Activated naive CD8-positive, alpha-beta T cell treated with anti-CD3 and anti-CD28 coated beads, Interleukin-2, amount 10 ng/mL, durations not matched to agents 7 days and 5 days (primary cell): ENCODE results near the gene ROBO1. TPM values are rescaled to one million over a fixed set of nuclear protein-coding genes. Genes with fewer than 3 reads are reported as not detected.
"Not testable (repeated sequence)": the region's sequence is repeated elsewhere in the genome, so short reads cannot be mapped to it uniquely, and the experiment has no call there.

Experiments
- ATAC-seq: fragments of 150-1000 bp; cut with Tn5 transposase; one replicate; pipeline ENCODE4 v1.10.0; 2021; ENCODE audit warnings: low read depth, moderate library complexity
- POLR2A ChIA-PET: fragments of 350-600 bp; sonication (Branson Sonifier 250); formaldehyde crosslinking; loops from one replicate; lab custom pipeline; 2021; ENCODE audit warnings: antibody characterized with exemption; lab: Charles Lee
- DNase-seq: peaks from one replicate; pipeline ENCODE4 v3.0.0; 2021
- H3K27ac Mint-ChIP-seq: one replicate; pipeline ENCODE4 v1.8.0; 2022; ENCODE audit warnings: mild to moderate bottlenecking, mixed read lengths
- H3K27me3 Mint-ChIP-seq: one replicate; pipeline ENCODE4 v1.8.0; 2022; ENCODE audit warnings: mild to moderate bottlenecking, moderate library complexity, mixed read lengths
- H3K36me3 Mint-ChIP-seq: one replicate; pipeline ENCODE4 v1.8.0; 2021; ENCODE audit warnings: mild to moderate bottlenecking, mixed read lengths
- H3K4me1 Mint-ChIP-seq: one replicate; pipeline ENCODE4 v1.8.0; 2021; ENCODE audit warnings: mixed read lengths
- H3K4me3 Mint-ChIP-seq: one replicate; pipeline ENCODE4 v1.8.0; 2022; ENCODE audit warnings: mild to moderate bottlenecking, moderate library complexity, mixed read lengths
- H3K9me3 Mint-ChIP-seq: one replicate; pipeline ENCODE4 v1.8.0; 2021; ENCODE audit warnings: mixed read lengths
- total RNA-seq, 2 experiments: library from RNA; stranded (reverse); gene quantifications; one replicate each; pipeline ENCODE4 v1.2.3, GENCODE V29; 2021

The ROBO1 gene
- total RNA-seq, 2 experiments from 2014 or later, result 5.3 to 5.4 TPM

DNA sequence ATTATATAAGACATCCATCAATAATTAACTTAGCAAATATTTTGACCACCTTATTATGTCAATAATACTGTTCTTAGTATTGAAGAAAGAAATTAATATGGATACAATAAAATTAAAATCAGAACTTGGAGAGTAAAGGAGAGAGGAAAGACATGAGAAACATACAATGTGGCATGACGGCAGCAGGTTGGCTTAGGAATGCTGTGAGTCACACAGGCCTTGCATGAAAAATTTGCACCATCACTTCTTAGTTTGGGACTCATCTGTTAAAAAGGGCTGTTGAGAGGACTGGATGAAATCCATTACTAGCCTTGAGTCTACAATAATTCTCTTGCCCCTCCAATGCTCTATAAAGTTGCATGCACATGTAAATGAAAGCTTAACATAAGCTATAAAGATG lies 880.8 kb downstream of the ROBO1 start:
- Mint-ChIP-seq H3K4me1 (peaks cover 3% of the 10 kb centered on the region), H3K27me3 (no peaks in the 10 kb centered on the region), H3K9me3 (no peaks in the 10 kb centered on the region), H3K4me3 (peak overlapping the region; percentile 38), H3K36me3 (no peaks in the 10 kb centered on the region), H3K27ac (no peak overlapping the region)
- no peak for ATAC-seq
- no peak for DNase-seq
- POLR2A ChIA-PET, result no interaction called here

DNA sequence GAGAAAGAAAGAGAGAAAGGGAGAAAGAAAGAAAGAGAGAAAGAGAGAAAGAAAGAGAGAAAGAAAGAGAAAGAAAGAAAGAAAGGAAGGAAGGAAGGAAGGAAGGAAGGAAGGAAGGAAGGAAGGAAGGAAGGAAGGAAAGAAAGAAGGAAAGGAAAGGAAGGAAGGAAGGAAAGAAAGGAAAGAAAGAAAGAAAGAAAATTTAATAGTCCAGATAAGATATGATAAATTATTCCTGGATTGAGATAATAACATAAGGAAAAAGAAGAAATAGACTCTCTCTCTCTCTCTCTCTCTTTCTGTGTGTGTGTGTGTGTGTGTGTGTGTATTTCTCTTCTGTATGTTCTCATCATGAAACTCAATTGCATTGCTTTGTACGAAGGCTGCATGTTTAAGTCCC lies 883.2 kb downstream of the ROBO1 start:
- H3K9me3 Mint-ChIP-seq, H3K4me3 Mint-ChIP-seq, H3K36me3 Mint-ChIP-seq, H3K4me1 Mint-ChIP-seq, DNase-seq, ATAC-seq, POLR2A ChIA-PET, H3K27ac Mint-ChIP-seq, H3K27me3 Mint-ChIP-seq: not testable (repeated sequence)

DNA sequence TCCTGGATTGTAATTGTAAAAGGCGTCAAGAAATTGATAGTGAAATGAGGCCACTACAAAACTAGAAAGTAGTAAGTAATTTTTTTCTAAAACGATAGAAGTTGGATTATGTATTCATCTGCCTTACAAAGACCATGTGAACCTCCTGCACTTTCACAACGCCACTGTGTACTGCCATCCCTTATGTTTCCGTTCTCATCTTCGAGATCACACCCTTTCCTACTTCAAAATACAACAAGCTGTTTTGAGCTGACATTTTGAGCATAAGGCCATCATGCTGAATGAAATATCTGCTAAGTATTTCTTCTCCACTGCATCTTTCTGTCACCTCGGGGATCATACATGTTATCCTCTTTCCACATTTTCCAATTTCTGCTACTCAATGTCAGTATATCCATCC lies 885.5 kb downstream of the ROBO1 start:
- no peaks in the 10 kb centered on the region for H3K36me3 Mint-ChIP-seq
- H3K27ac Mint-ChIP-seq, result no peak overlapping the region
- H3K4me1 Mint-ChIP-seq, result peaks cover 1% of the 10 kb centered on the region
- no peak overlapping the region for H3K4me3 Mint-ChIP-seq
- DNase-seq (no peak), ATAC-seq (no peak)
- POLR2A ChIA-PET, result no interaction called here
- H3K9me3 Mint-ChIP-seq, result no peaks in the 10 kb centered on the region
- H3K27me3 Mint-ChIP-seq, result no peaks in the 10 kb centered on the region

GRCh38 chr3:78881501-78881900 lies 886.3 kb downstream of the ROBO1 start:
- Mint-ChIP-seq H3K36me3 (no peaks in the 10 kb centered on the region), H3K27ac (no peak overlapping the region), H3K4me1 (no peaks in the 10 kb centered on the region), H3K9me3 (no peaks in the 10 kb centered on the region), H3K4me3 (no peak overlapping the region), H3K27me3 (no peaks in the 10 kb centered on the region)
- no peak for ATAC-seq
- POLR2A ChIA-PET, result no interaction called here
- DNase-seq, result no peak

DNA sequence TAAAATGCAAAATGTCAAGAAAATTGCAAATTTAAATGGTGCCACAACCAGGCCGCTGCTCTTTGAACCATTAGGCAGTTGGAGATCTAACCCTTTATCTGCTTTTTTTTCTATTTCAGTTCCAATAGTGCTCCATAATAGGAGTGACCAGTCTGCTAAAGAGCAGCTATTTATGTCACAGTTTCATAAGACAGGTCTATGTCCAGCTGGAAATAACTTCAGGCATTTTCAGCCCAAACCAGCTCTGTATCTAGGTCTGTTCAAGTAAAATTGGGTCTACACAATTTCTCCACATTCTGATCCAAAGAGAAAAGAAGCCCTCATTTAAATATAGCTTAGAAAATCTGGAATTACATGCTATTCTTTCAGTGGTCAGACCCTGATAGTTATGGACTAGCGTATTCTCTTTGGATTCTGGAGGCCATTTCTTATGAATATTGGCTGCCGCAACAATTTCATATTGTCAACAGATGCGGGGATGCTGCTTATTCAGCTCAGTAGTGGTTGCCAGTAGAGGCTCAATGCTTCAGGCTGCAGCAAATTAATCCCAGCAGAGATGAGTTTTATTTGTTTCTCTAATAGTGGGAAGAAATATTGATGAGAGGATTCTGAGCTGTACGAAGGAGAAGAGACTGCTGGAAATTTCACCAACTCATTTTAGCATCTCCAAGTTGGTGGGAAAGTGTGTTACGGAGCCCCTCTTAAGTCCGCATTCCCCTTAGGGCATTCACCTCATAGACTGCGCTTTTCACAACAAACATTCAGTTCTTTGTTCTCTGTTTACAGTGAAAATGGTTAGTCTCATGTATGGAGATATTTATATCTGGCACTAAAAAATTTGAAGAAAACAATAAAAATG lies 887.0 kb downstream of the ROBO1 start:
- Mint-ChIP-seq H3K27ac (no peak overlapping the region), H3K9me3 (no peaks in the 10 kb centered on the region), H3K4me3 (no peak overlapping the region), H3K27me3 (no peaks in the 10 kb centered on the region), H3K36me3 (no peaks in the 10 kb centered on the region), H3K4me1 (no peaks in the 10 kb centered on the region)
- POLR2A ChIA-PET, result no interaction called here
- DNase-seq (no peak), ATAC-seq (no peak)

- Mint-ChIP-seq H3K4me1 (no peaks in the 10 kb centered on the region), H3K27me3 (no peaks in the 10 kb centered on the region), H3K36me3 (no peaks in the 10 kb centered on the region), H3K9me3 (no peaks in the 10 kb centered on the region), H3K27ac (no peak overlapping the region), H3K4me3 (no peak overlapping the region)
- no peak for DNase-seq
- ATAC-seq, result no peak
- POLR2A ChIA-PET, result no interaction called here
These were observed 888.4 kb downstream of the ROBO1 start for GRCh38 chr3:78879295-78879860.

- Mint-ChIP-seq H3K27me3 (no peaks in the 10 kb centered on the region), H3K36me3 (no peaks in the 10 kb centered on the region), H3K4me1 (peaks cover under 1% of the 10 kb centered on the region), H3K4me3 (no peak overlapping the region), H3K27ac (no peak overlapping the region), H3K9me3 (no peaks in the 10 kb centered on the region)
- DNase-seq (no peak), ATAC-seq (no peak)
- POLR2A ChIA-PET, result no interaction called here
These were observed 889.0 kb downstream of the ROBO1 start for GRCh38 chr3:78878789-78879188.

DNA sequence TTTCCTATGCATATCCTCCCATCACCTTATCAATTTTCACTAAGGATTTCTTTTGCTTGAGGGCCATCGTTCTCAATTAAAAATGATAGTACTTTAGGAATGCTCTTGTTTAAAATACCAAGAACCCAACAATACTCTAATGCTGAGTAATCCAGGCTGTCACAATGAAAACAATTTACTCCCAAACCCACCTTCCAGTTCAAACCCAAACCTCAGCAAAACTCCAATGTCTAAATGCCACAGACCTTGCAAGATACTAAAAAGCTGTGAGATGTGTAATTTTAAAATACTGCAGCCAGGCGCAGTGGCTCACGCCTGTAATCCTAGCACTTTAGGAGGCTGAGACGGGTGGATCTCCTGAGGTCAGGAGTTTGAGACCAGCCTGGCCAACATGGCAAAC lies 889.8 kb downstream of the ROBO1 start:
- H3K27me3 Mint-ChIP-seq, result no peaks in the 10 kb centered on the region
- POLR2A ChIA-PET, result no interaction called here
- DNase-seq (no peak), ATAC-seq (no peak)
- no peaks in the 10 kb centered on the region for H3K9me3 Mint-ChIP-seq
- no peak overlapping the region for H3K27ac Mint-ChIP-seq
- H3K4me1 Mint-ChIP-seq, result peaks cover 3% of the 10 kb centered on the region
- no peak overlapping the region for H3K4me3 Mint-ChIP-seq
- no peaks in the 10 kb centered on the region for H3K36me3 Mint-ChIP-seq

- H3K27ac Mint-ChIP-seq, result no peak overlapping the region
- H3K4me1 Mint-ChIP-seq, result peaks cover 5% of the 10 kb centered on the region
- POLR2A ChIA-PET, result no interaction called here
- no peaks in the 10 kb centered on the region for H3K36me3 Mint-ChIP-seq
- no peak overlapping the region for H3K4me3 Mint-ChIP-seq
- H3K27me3 Mint-ChIP-seq, result no peaks in the 10 kb centered on the region
- DNase-seq (no peak), ATAC-seq (no peak)
- H3K9me3 Mint-ChIP-seq, result no peaks in the 10 kb centered on the region
These were observed 891.9 kb downstream of the ROBO1 start for GRCh38 chr3:78875851-78876250.

DNA sequence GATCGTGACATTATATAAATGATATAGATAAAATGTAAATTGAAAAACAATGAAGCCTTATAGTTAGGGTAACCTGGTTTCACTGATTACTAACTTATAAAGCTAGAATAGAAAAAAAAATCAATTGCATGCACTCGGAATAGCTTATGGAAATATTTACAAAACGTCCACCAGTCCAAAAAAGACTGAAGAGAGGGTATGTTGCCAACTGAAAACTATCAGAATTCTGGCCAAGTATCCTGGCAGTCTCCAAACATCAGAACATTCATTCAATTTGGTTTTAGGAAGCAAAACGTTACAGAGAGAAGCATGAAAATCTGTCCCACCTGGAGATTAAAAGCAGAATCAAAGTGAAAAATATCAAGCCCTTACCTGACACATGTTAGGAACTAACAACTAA lies 892.4 kb downstream of the ROBO1 start:
- no peak overlapping the region for H3K4me3 Mint-ChIP-seq
- DNase-seq (no peak), ATAC-seq (no peak)
- no peaks in the 10 kb centered on the region for H3K36me3 Mint-ChIP-seq
- no peaks in the 10 kb centered on the region for H3K9me3 Mint-ChIP-seq
- POLR2A ChIA-PET, result no interaction called here
- H3K27ac Mint-ChIP-seq, result no peak overlapping the region
- peaks cover 5% of the 10 kb centered on the region for H3K4me1 Mint-ChIP-seq
- no peaks in the 10 kb centered on the region for H3K27me3 Mint-ChIP-seq

DNA sequence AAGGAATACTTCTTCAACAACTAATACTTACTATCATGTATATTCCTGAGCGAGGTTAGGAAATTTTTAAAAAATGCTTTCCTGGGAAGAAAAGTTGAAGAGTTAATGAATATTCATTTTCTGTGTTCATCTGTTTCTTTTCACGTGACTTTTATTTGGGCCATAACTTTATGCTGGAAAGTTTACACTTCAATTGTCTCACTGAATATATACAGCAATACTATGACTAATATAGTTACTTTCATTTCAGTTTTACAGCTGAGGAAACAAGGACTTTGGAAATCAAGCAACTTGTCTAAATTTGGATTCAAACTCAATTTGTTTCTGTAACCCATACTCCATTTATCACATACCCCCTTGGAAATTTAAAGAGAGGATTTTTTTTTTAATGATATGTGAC lies 894.2 kb downstream of the ROBO1 start:
- no peak for ATAC-seq

DNA sequence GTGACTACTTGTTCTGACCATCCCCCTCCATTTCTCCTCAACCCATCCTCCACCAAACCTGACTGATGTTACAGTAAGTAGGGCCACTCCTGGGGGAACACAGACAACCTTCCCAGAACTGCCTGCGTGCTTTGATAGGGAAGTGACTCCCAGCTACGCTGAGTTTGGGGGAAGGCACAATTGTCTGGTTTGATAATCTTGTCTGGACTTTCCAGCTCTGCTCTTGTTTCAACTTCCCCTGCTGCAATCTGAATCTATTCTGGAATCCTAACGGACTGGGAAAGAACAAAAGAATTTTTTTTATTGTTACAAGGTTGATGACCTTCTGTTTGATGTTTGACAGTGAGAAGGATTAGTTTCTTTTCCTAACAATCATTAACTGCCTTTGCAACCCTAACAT lies 895.6 kb downstream of the ROBO1 start:
- POLR2A ChIA-PET, result no interaction called here
- no peaks in the 10 kb centered on the region for H3K9me3 Mint-ChIP-seq
- ATAC-seq (no peak), DNase-seq (no peak)
- H3K27ac Mint-ChIP-seq, result no peak overlapping the region
- H3K36me3 Mint-ChIP-seq, result no peaks in the 10 kb centered on the region
- H3K27me3 Mint-ChIP-seq, result no peaks in the 10 kb centered on the region
- no peak overlapping the region for H3K4me3 Mint-ChIP-seq
- H3K4me1 Mint-ChIP-seq, result peaks cover 5% of the 10 kb centered on the region

More for the DNA sequence above, 894.2 kb downstream of the ROBO1 start:
- Mint-ChIP-seq H3K27me3 (no peaks in the 10 kb centered on the region), H3K27ac (no peak overlapping the region), H3K9me3 (no peaks in the 10 kb centered on the region), H3K4me3 (no peak overlapping the region), H3K36me3 (no peaks in the 10 kb centered on the region), H3K4me1 (peaks cover 5% of the 10 kb centered on the region)
- POLR2A ChIA-PET, result no interaction called here
- DNase-seq, result no peak

DNA sequence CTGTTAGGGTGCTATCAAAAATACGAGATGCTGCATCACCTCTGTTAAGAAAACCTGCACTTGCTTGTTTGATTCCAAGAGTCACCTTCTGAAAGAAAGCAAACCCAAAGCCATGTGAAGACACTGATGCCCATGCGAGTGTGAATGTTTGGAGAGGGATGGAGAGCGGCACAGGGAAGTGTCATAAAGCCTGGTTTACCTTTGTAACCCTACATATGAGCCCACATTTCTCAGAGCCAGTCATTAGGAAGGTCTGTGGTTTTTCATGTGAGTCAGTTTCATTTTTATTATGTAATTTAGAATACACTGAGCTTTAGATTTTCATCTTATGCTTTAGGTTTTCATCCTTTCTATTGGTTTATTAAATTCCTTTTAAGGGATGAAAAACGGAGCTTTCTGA lies 896.8 kb downstream of the ROBO1 start:
- Mint-ChIP-seq H3K36me3 (no peaks in the 10 kb centered on the region), H3K4me3 (no peak overlapping the region), H3K27ac (no peak overlapping the region), H3K4me1 (peaks cover 5% of the 10 kb centered on the region), H3K9me3 (peaks cover 2% of the 10 kb centered on the region), H3K27me3 (no peaks in the 10 kb centered on the region)
- ATAC-seq (no peak), DNase-seq (no peak)
- POLR2A ChIA-PET, result no interaction called here

DNA sequence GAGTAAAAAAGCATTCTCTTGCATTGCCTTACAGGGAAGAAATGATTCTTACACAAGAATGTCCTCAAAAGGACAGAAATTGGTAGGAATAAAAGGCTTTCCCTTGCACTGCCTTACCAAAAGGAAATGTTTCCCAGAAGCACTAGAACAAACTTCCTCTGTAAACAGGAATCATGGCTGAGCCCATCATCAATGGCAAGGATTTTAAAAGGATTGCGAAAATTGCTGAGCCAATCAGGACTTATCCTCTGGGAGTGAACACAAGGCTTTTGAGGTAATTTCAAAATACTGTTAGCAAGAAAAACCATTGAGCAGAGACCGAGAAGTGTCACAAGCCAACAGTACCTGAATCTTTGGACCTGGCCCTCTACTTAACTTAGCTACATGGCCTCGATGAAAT lies 897.3 kb downstream of the ROBO1 start:
- ATAC-seq, result no peak
- POLR2A ChIA-PET, result no interaction called here

More for the DNA sequence above, 897.3 kb downstream of the ROBO1 start:
- no peak for DNase-seq
- H3K4me3 Mint-ChIP-seq, result no peak overlapping the region
- H3K27me3 Mint-ChIP-seq, result no peaks in the 10 kb centered on the region
- peaks cover 2% of the 10 kb centered on the region for H3K9me3 Mint-ChIP-seq
- H3K27ac Mint-ChIP-seq, result no peak overlapping the region
- peaks cover 5% of the 10 kb centered on the region for H3K4me1 Mint-ChIP-seq
- H3K36me3 Mint-ChIP-seq, result no peaks in the 10 kb centered on the region
